Subcutaneous adipose tissue (tissue), 4 donors: ENCODE results near the gene PRIMA1. TPM values are rescaled to one million over a fixed set of nuclear protein-coding genes. Genes with fewer than 3 reads are reported as not detected.

Source experiments
- CTCF ChIP-seq: fragments of 450-650 bp; IDR thresholded peaks from one replicate; pipeline ENCODE4 v1.5.1; 2016; ENCODE audit warnings: low read depth, mild to moderate bottlenecking, control low read depth, antibody characterized with exemption, moderate library complexity
- total RNA-seq, 4 donors: library from RNA; depleted of rRNA; stranded (reverse); fragments of >200 nt; gene quantifications; one replicate each; pipeline ENCODE4 v1.1.0, GENCODE V29; 2016

PRIMA1 gene, protein sequence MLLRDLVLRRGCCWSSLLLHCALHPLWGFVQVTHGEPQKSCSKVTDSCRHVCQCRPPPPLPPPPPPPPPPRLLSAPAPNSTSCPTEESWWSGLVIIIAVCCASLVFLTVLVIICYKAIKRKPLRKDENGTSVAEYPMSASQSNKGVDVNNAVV
- 1 to 10 TPM in 1 of 4 donors, under 1 TPM in 3; 0.51 to 1.3 (median 0.80) TPM for total RNA-seq

- no peak for TF ChIP-seq CTCF
Measured at GRCh38 chr14:93788293-93788542, at the start of gene PRIMA1. PRIMA1 (minus strand) TSS chr14:93788485; CDS start chr14:93787718, 767 bp downstream.

- no peak for TF ChIP-seq CTCF
Measured at GRCh38 chr14:93834699-93835371, 46.5 kb upstream of the PRIMA1 start.

DNA sequence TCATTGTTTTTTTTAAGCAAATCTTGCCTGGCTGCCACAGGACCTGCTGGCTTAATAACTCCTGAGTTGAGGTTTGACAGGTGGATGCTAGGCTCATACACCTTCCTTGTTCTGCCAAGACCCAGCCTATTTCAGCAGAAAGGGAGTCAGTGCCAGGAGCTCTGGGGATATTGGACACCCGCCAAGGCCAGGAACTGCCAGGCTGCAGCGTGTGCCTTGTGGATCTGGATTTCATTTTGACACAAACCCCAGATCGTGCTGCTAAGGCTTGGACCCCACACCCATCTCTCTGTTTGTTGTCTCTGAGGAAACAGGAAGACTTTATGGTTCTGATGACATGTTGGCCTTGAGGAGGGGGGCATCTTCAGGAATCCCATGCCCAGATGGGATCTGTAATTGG, 44.4 kb upstream of the PRIMA1 start:
- TF ChIP-seq CTCF: no peak

GRCh38 chr14:93832081-93832480, 43.8 kb upstream of the PRIMA1 start:
- TF ChIP-seq CTCF: no peak

DNA sequence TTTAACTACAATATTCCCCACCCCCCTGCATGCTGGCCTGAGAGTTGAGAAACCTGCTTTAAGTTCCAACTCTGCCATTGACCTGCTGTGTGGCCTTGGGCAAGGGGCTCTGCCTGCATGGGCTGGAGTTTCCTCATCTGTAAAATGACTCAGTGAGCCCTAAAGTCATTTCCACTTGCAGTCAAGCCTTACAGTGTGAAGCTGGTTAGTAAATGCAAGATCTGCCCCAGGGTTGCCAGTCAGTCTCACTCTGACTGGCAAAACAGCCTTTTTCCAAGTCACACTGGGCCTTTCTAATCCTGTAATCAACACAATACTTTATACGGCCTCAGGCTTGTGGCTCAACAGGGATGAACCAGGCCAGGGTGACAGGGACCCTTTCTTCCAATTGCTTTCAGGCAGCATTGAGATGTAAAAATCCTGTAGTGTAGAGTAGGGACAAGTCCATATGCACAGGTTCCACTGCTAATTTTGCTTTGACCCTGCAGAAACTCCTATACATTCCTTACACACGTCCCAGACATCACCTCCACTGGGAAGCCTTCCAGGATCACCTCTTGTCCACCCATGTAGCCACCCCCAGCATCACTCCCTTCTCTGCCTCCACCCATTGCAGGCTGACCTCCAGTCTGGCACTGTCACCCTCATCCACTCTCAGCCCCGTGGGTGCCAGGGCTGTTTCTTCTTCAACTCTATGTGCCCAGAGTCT, 42.6 kb upstream of the PRIMA1 start:
- no peak for TF ChIP-seq CTCF

GRCh38 chr14:93829839-93830481, 41.7 kb upstream of the PRIMA1 start:
- TF ChIP-seq CTCF: no peak

GRCh38 chr14:93825235-93825553, 36.9 kb upstream of the PRIMA1 start:
- no peak for TF ChIP-seq CTCF
